HG02943 (cell line): Measurements from ENCODE around the gene XPNPEP1.

Experiments
- ATAC-seq: cut with Tn5 transposase; IDR thresholded peaks from one replicate; pipeline ENCODE4 v1.9.1; 2021; ENCODE audit warnings: mild to moderate bottlenecking, low read depth, moderate library complexity; ENCODE audit not compliant: unreplicated experiment

Gene XPNPEP1

DNA sequence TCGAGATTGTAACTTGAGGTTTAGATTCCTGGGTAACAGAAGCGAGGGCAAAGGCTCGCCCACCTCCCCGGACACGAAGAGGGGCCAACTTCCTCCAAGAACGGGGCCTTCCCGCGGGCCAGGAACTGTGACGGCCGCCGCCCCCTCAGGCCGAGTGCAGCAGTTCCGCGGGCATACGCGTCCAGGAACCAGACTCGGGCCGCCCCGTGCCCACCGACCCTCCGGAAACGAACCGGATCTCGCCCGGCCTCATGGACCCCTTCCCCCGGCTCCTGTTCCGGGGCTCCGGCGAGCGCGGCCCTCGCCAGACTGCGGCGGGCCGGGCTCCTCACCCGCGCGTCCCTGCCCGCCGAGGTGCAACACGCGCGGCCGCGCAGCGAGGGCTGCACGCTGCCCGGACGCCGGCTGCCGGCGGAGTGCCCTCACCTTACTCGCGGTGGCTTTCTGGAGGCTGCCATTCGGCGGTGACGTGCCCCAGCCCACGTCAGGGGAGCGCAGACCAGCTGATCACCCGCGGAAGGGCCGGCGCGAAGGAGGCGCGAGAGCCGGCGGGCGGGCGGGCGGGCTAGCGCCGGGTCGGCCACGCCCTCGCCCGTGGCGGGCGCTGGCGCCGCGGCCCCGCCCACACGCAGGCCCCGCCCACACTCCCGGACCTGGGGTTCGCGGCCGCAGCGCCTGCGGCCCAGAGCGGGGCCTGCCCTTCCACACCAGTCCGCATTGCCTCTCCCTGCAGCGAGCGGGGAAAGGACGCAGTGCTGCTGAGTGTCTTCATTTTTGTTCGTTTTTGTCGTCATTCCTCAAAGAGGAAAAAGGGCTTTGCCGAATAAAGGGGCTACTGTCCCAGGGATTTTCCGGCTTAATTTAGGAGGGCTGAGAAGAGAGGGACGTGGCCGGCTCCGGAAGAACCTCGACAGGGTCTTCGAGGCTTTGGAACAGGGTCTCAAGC lies at the start of gene XPNPEP1:
TSS of gene XPNPEP1 (minus strand) at position 536 of the 946 bp plus-strand sequence. CDS start at position 458, 78 bp downstream.
- peak; percentile 92 for ATAC-seq

GRCh38 chr10:109972372-109973001 lies 49.2 kb upstream of the XPNPEP1 start:
- no peak for ATAC-seq

- no peak for ATAC-seq
Observed at GRCh38 chr10:109971634-109972033, 48.3 kb upstream of the XPNPEP1 start.

DNA sequence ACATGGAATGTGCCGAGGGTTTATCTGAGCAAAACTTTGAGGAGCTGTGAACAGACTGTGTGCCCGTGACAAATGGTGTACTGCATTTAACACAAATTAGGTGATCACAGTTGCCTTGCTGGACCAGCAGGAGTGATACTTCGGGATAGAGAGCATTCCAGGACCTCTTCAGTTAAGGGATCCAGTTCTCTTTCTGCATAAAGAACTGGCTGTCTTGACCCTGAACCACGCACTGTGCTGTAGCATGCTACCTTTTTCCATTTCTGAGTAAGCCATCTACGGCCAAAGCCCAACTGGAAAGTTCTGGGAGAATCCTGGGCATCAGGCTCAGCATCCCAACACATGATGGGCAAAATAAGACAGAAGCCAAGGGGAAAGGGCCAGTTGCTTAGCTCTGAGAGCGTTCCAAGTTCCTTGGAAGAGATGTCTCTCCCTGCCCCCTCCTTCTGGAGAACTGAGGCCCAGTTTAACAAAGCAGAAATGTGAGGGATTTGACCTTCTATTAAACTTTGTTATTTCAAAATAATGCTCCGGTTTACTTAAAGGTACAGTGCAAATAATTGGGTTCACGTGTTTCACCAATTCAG lies 46.5 kb upstream of the XPNPEP1 start:
- no peak for ATAC-seq

GRCh38 chr10:109968953-109969759 lies 45.8 kb upstream of the XPNPEP1 start:
- ATAC-seq = no peak

DNA sequence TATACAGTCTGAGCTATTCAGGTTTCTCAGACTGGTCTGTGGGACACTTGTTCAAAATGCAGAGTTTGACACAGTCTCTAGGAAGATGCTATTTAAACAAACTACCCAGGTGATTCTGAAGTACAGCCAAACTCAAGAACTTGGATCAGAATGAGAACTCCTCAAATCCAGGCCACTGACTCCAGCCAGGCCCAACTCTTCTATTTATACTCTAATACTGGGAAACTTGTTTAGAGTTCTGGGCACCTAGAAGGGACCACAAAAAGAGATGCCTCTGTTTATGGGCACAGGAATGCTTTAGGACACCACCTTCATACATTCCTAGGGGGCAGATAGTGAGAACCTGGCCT lies 44.4 kb upstream of the XPNPEP1 start:
- ATAC-seq = no peak

GRCh38 chr10:109966961-109967738 lies 43.8 kb upstream of the XPNPEP1 start:
- no peak for ATAC-seq

GRCh38 chr10:109964318-109964717 lies 41.0 kb upstream of the XPNPEP1 start:
- ATAC-seq = no peak

GRCh38 chr10:109963439-109963838 lies 40.1 kb upstream of the XPNPEP1 start:
- no peak for ATAC-seq

- no peak for ATAC-seq
Observed at GRCh38 chr10:109962247-109962646, 38.9 kb upstream of the XPNPEP1 start.

DNA sequence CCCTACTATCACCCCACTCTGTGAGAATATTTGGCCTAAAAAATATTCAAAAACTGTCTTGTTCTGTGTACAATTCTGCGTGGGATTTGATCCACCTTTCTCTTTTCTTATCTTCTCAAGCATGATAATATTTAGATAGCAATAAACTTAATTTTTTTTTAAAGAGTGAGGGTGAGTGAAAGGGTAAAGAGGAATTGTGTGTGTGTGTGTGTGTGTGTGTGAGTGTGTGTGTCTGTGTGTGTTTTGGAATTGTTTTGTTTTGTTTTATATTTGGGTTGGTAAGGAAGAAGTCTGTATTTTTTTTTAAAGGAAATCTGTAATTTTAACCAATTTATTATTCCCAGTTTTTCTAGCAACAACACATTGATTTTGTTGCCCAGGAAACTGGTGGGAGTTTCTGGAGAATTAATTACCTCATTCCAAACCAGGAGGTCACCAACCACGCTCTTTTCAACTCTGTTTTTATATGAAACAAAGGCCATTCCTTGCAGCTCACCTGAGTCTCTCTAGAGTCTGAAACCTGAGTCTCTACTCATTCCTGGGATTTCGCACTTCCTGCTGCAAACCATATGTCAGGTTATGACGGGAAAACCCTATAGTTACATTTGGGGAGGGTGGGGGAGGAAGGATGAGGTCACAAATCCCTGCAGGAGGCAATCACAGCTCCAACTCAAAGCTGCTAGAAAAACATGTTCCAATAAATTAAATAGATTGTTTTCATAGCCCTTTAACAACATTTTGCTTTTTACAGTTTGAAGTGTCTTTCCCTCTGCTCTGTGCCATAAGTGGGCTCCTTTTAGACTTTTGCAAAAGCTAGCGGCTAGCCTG lies 38.1 kb upstream of the XPNPEP1 start:
- ATAC-seq = no peak

- ATAC-seq = no peak
Observed at GRCh38 chr10:109960682-109961081, 37.4 kb upstream of the XPNPEP1 start.

DNA sequence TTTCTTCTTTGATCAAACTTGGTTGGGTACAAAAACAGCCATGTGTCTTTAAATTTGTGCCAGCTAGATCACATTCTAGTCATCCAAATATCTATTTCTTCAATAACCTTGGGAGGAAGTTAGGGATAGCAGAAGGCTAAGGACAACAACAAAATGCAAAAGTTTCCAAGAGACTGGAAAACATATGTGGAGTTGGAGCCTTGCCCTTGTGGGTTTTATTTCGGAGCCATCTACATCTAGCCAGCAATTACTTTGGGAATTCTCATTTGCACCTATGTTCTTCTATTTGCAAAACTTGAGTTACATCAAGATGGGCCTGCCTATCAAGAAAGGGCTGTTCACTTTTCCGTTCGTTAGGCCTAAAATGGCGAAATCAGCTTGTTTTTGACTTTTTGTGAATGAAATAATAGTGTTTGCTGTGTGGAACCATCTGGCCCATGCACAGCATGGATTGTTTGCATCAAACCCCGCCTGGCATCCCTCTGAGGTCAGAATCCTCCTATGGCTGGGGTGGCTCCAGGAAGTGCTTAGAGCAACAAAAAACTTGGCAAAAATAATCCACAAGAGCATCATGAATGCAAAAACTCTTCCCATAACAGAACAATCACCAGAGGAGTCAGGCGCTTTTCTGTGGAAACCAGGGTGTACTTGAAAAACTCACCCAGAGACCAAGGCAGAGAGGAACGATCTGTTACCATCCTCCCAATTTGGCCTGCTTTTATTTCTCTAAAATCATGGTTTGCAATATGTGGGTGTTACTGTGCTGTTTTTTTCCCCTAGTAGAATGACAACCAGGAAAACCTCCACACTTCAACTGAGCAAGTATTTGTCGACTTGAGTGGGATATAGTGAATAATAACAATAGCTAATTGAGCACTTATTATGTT lies 36.2 kb upstream of the XPNPEP1 start:
- no peak for ATAC-seq

DNA sequence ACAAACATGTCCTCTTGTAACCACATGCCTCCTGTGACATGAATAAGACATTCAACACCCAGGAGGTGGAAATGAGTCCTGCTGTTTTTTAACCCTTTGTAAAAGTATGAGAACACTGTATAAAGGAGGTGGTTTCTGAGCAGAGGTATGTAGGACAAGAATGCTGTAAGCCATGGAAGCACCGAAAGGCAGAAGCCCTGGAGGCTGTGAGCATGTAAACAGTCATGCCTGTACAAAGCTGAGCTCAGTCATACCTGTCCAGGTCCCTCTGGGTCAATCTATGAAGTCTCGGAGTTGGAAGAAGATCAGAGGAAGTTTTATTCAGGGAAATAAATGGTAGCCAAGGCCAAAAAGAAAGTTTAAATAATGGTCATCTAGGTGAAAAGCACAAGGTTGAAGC lies 34.7 kb upstream of the XPNPEP1 start:
- ATAC-seq = no peak

- ATAC-seq = peak; percentile 88
Observed at GRCh38 chr10:109957092-109957797, 33.9 kb upstream of the XPNPEP1 start.

- ATAC-seq = peak; percentile 81
Observed at GRCh38 chr10:109956454-109957091, 33.3 kb upstream of the XPNPEP1 start.

DNA sequence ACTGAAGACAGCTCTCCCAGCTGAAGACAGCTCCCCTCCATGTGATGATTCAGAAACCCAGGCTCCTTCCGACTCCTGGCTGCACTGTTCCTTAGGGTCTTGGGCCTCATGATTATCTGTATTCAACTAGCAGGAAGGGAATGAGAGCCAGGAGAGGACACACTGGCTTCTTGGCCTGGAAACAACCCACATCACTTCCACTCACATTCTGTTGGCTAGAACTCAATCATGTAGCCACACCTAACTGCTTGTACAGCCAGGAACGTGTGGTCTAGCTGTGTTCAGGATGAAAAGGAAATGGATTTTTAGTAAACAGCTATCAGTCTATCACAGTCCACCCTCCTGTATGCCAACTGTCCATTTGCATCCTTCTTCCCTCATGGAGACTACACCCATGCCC lies 30.5 kb upstream of the XPNPEP1 start:
- ATAC-seq = no peak
